IPS-18c (cell line): Measurements from ENCODE around the gene C1QTNF1.
A peak's percentile ranks its signal among the peaks of the same experiment; 100 is the strongest.

Experiments used
- H3K4me3 ChIP-seq: 2 replicates; pipeline ENCODE4 v1.7.0; 2013; ENCODE audit warnings: low read depth, mild to moderate bottlenecking, low read length, moderate library complexity; ENCODE audit not compliant: insufficient read depth
- H3K9me3 ChIP-seq: one replicate; pipeline ENCODE4 v1.6.1; 2013; ENCODE audit warnings: mild to moderate bottlenecking, low read length, moderate library complexity; ENCODE audit not compliant: control insufficient read depth, insufficient read depth

Gene C1QTNF1

GRCh38 chr17:79001190-79002020 is 22.6 kb upstream of the C1QTNF1 start:
- Histone ChIP-seq H3K9me3 (no peaks in the 10 kb centered on the region), H3K4me3 (no peak overlapping the region; the same call in 1 of the 2 replicates)

DNA sequence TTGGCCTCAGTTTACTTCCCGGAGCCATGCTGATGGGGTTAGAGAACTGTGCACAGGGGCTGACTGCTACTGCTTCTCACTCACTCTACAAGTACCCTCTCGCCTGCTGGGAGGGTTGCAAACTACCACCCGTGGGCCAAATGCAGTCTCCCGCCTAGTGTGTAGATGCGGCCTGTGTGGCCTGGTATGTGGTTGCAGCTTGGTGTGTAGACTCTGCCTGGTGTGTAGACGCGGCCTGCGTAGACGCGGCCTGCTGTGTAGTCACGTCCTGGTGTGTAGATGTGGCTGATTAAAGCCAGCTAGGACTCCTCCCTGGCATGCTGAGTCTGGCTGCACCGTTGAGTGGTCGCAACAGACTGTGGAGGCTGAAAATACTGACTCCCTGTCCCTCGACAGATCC is 21.7 kb upstream of the C1QTNF1 start:
- Histone ChIP-seq H3K4me3 (no peak overlapping the region), H3K9me3 (no peaks in the 10 kb centered on the region)

GRCh38 chr17:79002796-79003593 is 21.0 kb upstream of the C1QTNF1 start:
- Histone ChIP-seq H3K4me3 (no peak overlapping the region), H3K9me3 (no peaks in the 10 kb centered on the region)

DNA sequence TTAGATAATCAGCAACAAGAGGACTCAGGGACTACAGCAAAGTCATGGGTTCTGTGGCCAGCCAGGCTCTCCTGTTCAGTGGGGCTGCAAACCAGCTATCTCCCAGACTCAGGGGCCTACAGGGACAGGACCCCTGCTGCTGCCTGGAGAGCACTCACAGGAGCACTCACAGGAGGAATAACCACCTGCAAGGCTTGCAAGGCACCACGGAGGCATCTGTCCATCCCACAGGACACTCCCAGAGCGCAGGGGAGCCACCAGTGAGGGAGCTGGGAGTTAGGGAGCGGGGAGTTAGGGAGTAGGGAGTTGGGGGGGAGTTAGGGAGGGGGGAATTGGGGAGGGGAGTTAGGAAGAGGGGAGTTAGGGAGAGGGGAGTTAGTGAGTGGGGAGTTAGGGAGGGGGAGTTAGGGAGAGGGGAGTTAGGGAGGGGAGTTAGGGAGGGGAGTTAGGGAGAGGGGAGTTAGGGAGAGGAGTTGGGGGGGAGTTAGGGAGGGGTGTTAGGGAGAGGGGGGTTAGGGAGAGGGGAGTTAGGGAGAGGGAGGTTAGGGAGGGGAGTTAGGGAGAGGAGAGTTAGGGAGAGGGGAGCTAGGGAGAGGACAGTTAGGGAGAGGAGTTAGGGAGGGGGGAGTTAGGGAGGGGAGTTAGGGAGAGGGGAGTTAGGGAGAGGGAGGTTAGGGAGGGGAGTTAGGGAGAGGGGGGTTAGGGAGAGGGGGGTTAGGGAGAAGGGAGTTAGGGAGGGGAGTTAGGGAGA is 20.1 kb upstream of the C1QTNF1 start:
- Histone ChIP-seq H3K4me3 (no peak overlapping the region), H3K9me3 (no peaks in the 10 kb centered on the region)

GRCh38 chr17:79005063-79005861 is 18.7 kb upstream of the C1QTNF1 start:
- no peaks in the 10 kb centered on the region for H3K9me3 ChIP-seq
- H3K4me3 ChIP-seq: no peak overlapping the region

DNA sequence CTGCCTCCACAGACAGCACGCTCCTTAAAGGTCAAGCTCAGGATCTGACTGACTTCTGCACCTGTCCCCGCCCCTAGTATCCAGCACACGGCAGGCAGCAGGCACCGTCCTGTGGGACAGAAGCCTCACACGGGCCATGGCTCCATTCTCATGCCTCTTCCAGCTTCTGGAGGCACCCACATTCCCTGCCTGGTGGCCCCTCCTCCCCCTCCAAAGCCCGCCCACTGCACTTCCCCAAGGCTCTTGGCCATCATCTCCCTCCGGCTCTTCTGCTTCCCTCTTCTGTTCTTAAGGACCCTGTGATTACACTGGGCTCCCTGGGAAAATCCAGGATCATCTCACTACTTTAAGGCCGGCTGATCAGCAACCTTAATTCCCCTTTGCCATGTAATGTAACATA is 17.9 kb upstream of the C1QTNF1 start:
- no peak overlapping the region for H3K4me3 ChIP-seq
- H3K9me3 ChIP-seq: no peaks in the 10 kb centered on the region

DNA sequence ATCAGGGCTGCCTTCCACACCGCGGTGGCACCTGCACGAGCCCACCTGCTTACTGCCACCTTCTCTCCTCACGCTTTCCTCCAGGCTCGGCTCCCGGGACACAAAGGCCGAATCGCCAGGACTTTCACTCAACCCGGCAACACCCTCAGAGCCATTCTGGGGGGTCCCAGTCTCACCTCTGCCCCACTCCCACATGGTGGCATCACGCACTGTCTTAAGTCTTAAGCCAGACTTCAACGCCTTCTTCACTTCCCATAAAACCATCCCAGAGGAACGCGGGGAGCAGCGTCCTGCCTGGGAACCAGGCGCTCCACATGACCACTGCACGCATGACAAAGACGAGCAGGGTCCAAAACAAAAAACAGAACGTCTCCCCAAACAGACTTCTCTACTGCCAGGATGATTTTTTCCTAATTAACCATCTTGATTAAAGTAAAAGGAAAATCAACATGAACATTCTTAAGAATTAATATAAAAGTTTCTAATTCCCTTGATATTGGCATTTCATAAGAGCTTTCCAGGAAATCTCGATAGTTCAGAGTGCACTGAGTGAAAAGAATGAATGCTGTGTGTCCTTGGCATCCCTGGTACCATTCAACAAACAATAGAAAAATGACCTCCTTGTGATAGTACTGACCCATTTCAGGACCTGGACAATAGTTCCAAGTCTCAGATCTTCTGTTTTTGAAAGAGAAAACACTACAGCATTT is 17.0 kb upstream of the C1QTNF1 start:
- peaks cover 4% of the 10 kb centered on the region for H3K9me3 ChIP-seq

GRCh38 chr17:79007504-79008381 is 16.2 kb upstream of the C1QTNF1 start:
- no peak overlapping the region; the same call in 1 of the 2 replicates for H3K4me3 ChIP-seq
- peaks cover 5% of the 10 kb centered on the region for H3K9me3 ChIP-seq

More for the DNA sequence above, 17.0 kb upstream of the C1QTNF1 start:
- no peak overlapping the region for H3K4me3 ChIP-seq

GRCh38 chr17:79008666-79009387 is 15.1 kb upstream of the C1QTNF1 start:
- Histone ChIP-seq H3K9me3 (peaks cover 10% of the 10 kb centered on the region), H3K4me3 (peak overlapping the region; percentile 70)

DNA sequence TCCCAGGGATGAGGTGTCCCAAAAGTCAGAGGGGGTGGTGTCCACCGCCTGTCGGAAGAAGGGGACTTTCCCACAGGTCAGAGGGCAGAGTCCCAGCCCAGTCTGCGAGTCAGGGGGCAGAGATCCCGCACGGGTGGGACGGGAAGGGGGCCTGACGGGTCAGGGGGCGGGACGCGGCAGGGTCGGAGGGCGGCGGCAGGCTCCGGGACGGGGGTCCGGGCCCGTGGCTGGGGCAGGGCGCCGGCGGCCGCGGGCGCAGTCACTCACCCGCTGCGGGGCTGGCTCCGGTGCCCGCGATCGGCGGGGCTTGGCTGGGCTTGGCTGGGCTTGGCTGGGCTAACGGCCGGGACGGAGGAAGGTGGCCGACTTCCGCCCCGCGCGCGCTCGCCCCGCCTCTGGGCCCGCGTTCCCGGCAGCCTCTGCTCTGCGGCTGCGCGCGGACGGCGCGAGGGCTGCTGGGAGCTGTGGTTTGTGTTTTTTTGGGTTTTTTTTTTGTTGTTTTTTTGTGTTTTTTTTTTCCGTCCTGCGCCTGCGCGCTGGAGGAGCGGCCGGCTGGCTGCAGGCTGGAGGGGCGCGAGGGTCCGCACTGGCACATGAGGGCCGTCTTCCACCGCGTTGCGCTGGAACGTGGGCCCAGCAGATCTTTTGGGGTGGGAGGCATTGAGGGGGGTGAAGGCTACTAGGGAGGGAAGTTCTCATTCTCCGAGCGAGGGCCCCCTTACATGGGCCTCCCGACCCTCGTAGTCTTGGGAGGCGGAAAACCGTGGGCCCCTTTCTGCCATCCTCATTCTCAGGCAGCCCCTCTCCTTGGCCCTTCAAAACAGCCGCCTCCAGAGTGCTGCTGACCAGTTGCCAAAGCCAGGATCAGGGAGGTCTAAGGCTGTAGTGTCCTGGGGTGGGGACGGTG is 14.3 kb upstream of the C1QTNF1 start, which contains the start of gene CANT1:
TSS of gene CANT1 (minus strand) at position 368 of the 907 bp plus-strand sequence. CDS start 12,142 bp downstream, outside the sequence.
- peaks cover 10% of the 10 kb centered on the region for H3K9me3 ChIP-seq
- peak within 1 kb of the TSS; percentile 70 for H3K4me3 ChIP-seq

GRCh38 chr17:79010304-79010646 is 13.7 kb upstream of the C1QTNF1 start:
- Histone ChIP-seq H3K9me3 (peaks cover 10% of the 10 kb centered on the region), H3K4me3 (no peak overlapping the region)

GRCh38 chr17:79011451-79012147 is 12.4 kb upstream of the C1QTNF1 start:
- Histone ChIP-seq H3K4me3 (no peak overlapping the region), H3K9me3 (peaks cover 13% of the 10 kb centered on the region)

- H3K4me3 ChIP-seq: no peak overlapping the region
- H3K9me3 ChIP-seq: peaks cover 13% of the 10 kb centered on the region
Observed at GRCh38 chr17:79012563-79013134, 11.3 kb upstream of the C1QTNF1 start.
